ENCODE measurements around the gene STK31. TPM values are rescaled to one million over a fixed set of nuclear protein-coding genes. Genes with fewer than 3 reads are reported as not detected.
"Not testable (repeated sequence)": the region's sequence is repeated elsewhere in the genome, so short reads cannot be mapped to it uniquely, and the experiment has no call there.

STK31 gene
- total RNA-seq, 1 donor from 2014 or later = 0.12 TPM

DNA sequence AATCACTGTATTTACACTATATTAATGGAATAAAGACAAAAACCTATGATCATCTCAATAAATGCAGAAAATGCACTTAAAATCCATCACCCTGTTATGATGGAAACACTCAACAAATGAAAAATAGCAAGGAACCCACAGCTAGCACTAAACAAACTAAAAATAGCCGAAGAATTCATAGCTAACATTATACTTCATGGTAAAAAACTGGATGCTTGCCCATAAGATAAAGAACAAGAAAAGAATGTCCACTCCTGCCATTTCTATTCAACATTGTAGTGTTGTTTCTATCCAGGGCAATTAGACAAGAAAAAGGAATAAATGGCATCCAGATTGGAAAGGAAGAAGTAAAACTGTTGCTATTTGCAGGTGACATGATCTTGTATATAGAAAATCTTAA lies 142.1 kb downstream of the STK31 start:
- no peak overlapping the region for H3K4me3 ChIP-seq (ENCODE audit: low read depth, low read length)
- DNase-seq (ENCODE audit: low read depth) = no peak
- TF ChIP-seq CTCF (conservative IDR thresholded peaks at IDR 0.05; ENCODE audit: low read depth, low read length) = no peak

- no peak overlapping the region for H3K4me3 ChIP-seq (ENCODE audit: low read depth, low read length)
- no peak for DNase-seq (ENCODE audit: low read depth)
- no peak for TF ChIP-seq CTCF (conservative IDR thresholded peaks at IDR 0.05; ENCODE audit: low read depth, low read length)
These were observed 143.0 kb downstream of the STK31 start for GRCh38 chr7:23852988-23853387.

- DNase-seq (ENCODE audit: low read depth) = no peak
- H3K4me3 ChIP-seq (ENCODE audit: low read depth, low read length) = no peak overlapping the region
- peak; percentile 75 for TF ChIP-seq CTCF (conservative IDR thresholded peaks at IDR 0.05; ENCODE audit: low read depth, low read length)
These were observed 153.3 kb downstream of the STK31 start for GRCh38 chr7:23863209-23863787.

- DNase-seq (ENCODE audit: low read depth) = no peak
- no peak for TF ChIP-seq CTCF (conservative IDR thresholded peaks at IDR 0.05; ENCODE audit: low read depth, low read length)
- H3K4me3 ChIP-seq (ENCODE audit: low read depth, low read length) = no peak overlapping the region
These were observed 155.0 kb downstream of the STK31 start for GRCh38 chr7:23864973-23865372.

- no peak for TF ChIP-seq CTCF (conservative IDR thresholded peaks at IDR 0.05; ENCODE audit: low read depth, low read length)
- DNase-seq (ENCODE audit: low read depth) = no peak
- no peak overlapping the region for H3K4me3 ChIP-seq (ENCODE audit: low read depth, low read length)
These were observed 163.3 kb downstream of the STK31 start for GRCh38 chr7:23873306-23873705.

- DNase-seq (ENCODE audit: low read depth); H3K4me3 ChIP-seq (ENCODE audit: low read depth, low read length): not testable (repeated sequence)
These were observed 166.5 kb downstream of the STK31 start for GRCh38 chr7:23876526-23876925.

Other genes starting within 250 kb of the STK31 start
- 42.4 and 49.3 TPM in 2 replicates for gene IGF2BP3, start 239.7 kb upstream of the STK31 start, total RNA-seq
- gene TRA2A, start 178.2 kb upstream of the STK31 start, total RNA-seq = 23.1 and 28.7 TPM in 2 replicates
- 9.9 and 13.4 TPM in 2 replicates for gene CCDC126, start 112.8 kb upstream of the STK31 start, total RNA-seq
- 13.2 and 13.4 TPM in 2 replicates for gene FAM221A, start 30.0 kb upstream of the STK31 start, total RNA-seq

Measured in epithelial cell of proximal tubule (primary cell).